AG09309 (cell line): Measurements from ENCODE around the gene DRD4.

Experiments
- DNase-seq: peaks from one replicate; pipeline ENCODE4 v3.0.0-alpha.2; 2010; ENCODE audit warnings: low read depth
- H3K4me3 ChIP-seq: 2 replicates; pipeline ENCODE4 v1.5.1; 2011; ENCODE audit warnings: mild to moderate bottlenecking, low read depth, low read length, moderate library complexity; ENCODE audit not compliant: control insufficient read depth
- TF ChIP-seq, protein P1 (sequence below): IDR thresholded peaks from 2 replicates; pipeline ENCODE4 v1.5.1; 2011; ENCODE audit warnings: mild to moderate bottlenecking, low read depth, low read length, inconsistent platforms; ENCODE audit not compliant: insufficient read depth, control insufficient read depth; ENCODE audit errors: missing control alignments

DRD4 gene

DNA sequence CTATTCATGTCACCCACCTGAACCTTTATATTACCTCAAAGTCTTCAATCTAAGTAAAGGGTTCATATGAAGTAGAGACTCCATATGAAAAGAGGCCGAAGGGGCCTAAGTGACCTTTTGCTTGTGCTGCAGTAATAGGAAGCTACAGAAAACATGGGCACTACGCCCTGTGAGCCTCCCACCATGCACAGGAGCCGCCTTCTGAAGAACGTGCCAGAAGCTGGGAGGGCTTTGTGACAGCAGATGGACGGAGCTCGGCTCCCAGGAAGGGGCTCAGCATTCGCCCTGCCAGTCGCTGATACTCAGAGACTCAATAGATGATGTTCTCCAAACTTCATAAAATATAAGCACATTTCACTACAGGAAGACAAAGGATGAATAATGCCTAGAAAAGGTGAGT lies 36.8 kb downstream of the DRD4 start:
- TF ChIP-seq, protein P1, sequence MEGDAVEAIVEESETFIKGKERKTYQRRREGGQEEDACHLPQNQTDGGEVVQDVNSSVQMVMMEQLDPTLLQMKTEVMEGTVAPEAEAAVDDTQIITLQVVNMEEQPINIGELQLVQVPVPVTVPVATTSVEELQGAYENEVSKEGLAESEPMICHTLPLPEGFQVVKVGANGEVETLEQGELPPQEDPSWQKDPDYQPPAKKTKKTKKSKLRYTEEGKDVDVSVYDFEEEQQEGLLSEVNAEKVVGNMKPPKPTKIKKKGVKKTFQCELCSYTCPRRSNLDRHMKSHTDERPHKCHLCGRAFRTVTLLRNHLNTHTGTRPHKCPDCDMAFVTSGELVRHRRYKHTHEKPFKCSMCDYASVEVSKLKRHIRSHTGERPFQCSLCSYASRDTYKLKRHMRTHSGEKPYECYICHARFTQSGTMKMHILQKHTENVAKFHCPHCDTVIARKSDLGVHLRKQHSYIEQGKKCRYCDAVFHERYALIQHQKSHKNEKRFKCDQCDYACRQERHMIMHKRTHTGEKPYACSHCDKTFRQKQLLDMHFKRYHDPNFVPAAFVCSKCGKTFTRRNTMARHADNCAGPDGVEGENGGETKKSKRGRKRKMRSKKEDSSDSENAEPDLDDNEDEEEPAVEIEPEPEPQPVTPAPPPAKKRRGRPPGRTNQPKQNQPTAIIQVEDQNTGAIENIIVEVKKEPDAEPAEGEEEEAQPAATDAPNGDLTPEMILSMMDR, result no peak
- H3K4me3 ChIP-seq, result no peak overlapping the region

GRCh38 chr11:674406-674805 lies 37.3 kb downstream of the DRD4 start:
- H3K4me3 ChIP-seq, result no peak overlapping the region
- DNase-seq, result no peak
- TF ChIP-seq, protein P1, result no peak

More for the DNA sequence above, 36.8 kb downstream of the DRD4 start:
- DNase-seq, result no peak

DNA sequence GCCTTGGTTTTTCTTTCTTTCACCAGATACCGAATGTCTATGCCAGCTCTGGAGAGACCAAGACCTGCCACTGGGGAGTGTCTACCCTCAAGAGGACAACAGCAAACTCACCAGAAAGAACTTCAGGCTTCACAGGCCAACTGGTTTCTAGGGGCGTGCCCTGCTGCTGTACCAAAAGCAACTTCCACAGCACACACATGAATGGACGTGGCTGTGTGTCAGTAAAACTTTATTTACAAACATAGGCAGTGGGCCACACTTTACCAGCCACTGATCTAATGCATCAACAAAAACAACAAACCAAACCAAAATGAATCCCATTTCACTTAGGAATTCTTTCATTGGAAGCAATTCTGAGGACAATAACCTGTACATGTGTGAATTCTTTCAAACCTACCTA lies 41.2 kb downstream of the DRD4 start:
- DNase-seq, result no peak
- TF ChIP-seq, protein P1, result no peak

DNA sequence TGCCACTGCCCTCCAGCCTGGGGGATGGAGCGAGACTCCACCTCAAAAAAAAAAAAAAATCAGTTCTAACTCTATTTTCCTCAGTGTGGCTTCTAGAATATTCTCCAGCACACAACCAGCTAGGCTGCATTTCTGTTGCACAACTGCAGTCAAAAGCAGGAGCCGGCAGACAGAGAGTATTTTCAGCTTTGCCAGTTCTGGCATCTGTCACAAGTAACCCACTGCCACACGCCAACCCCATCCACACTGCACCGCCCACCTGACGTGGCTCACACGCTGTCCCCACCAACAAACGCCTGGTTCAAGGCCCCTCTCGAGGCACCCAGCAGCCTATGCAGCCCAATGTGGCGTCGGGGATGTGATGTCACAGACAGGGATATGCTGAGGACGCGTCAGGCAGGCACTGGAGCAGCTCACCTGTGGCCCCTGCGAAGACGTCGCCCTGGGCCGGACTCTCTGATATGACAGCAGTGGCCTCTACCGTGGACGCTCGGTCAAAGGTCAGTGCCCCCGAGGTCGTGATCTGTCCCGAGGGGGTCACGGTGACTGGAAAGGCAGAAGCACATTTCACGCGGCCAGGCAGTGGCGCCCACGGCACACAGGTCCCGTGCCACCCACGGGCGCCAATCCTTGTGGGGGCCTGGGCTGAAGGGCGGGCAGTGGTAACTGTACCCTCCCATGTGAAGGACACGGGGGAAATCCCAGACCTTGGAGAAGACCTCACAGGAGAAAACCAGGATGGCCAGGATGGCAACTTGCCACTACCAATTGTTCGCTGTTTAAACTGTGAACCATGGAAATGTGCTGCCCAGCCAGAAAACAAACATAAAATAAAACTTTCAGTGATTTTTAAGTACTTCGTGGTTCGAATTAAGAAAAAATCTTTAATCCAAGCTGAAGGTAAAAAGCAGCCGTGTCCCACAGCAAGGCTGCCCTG lies 42.5 kb downstream of the DRD4 start:
- TF ChIP-seq, protein P1, result no peak
- no peak for DNase-seq
- H3K4me3 ChIP-seq, result no peak overlapping the region

More for the DNA sequence above, 41.2 kb downstream of the DRD4 start:
- H3K4me3 ChIP-seq, result no peak overlapping the region

DNA sequence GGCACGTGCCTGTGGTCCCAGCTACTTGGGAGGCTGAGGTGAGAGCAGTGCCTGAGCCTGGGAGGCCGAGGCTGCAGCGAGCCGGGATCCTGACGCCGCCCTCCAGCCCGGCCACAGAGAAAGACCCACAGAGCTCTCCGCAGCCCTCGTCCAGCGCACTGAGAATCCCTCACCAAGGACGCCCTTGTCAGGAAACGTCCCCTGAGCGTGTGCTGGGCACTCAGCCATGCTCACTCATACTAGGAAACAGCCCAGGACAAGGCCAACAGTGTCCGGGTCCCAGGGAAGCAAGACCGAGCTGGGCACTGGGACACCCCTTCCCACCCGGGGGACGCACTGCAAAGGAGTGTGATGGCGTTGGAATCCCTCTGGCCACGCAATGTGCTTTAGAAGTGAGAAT lies 43.4 kb downstream of the DRD4 start:
- H3K4me3 ChIP-seq, result no peak overlapping the region
- TF ChIP-seq, protein P1, result no peak
- no peak for DNase-seq

DNA sequence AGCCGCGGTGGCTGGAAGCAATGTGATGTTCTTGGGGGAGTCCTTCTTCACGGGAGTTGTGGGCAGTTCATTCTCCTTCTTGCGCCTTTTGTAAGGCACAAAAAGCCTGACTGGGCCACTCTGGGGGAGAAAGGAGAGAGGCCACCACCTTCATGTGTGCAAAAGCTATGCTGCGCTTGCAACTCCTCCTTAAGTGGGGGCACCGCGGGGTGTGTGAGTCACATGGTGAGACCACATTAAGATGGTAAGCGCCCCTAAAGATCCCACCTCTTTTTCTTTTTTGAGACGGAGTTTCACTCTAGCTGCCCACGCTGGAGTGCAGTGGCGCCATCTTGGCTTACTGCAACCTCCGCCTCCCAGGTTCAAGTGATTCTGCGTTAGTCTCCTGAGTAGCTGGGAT lies 43.9 kb downstream of the DRD4 start:
- DNase-seq, result no peak
- H3K4me3 ChIP-seq, result no peak overlapping the region
- TF ChIP-seq, protein P1, result no peak
